ENCODE measurements around the gene LRP1B.

LRP1B gene
- total RNA-seq: 0 reads per million in 2 donors

GRCh38 chr2:142131010-142131669 is at the start of gene LRP1B:
TSS of gene LRP1B (minus strand) at chr2:142131016. CDS start at chr2:142130729, 287 bp downstream.
- no peak for DNase-seq

- DNase-seq: no peak
These were observed 48.9 kb upstream of the LRP1B start for GRCh38 chr2:142179686-142180085.

GRCh38 chr2:142178604-142179003 is 47.8 kb upstream of the LRP1B start:
- DNase-seq: no peak

- DNase-seq: no peak
These were observed 46.1 kb upstream of the LRP1B start for GRCh38 chr2:142176941-142177340.

- no peak for DNase-seq
These were observed 45.1 kb upstream of the LRP1B start for GRCh38 chr2:142175813-142176338.

GRCh38 chr2:142174176-142174575 is 43.4 kb upstream of the LRP1B start:
- no peak for DNase-seq

- no peak for DNase-seq
These were observed 40.0 kb upstream of the LRP1B start for GRCh38 chr2:142170847-142171246.

- no peak for DNase-seq
These were observed 35.0 kb upstream of the LRP1B start for GRCh38 chr2:142165790-142166189.

- no peak for DNase-seq
These were observed 22.8 kb upstream of the LRP1B start for GRCh38 chr2:142153601-142154000.

GRCh38 chr2:142150453-142150852 is 19.6 kb upstream of the LRP1B start:
- no peak for DNase-seq

GRCh38 chr2:142144547-142144946 is 13.7 kb upstream of the LRP1B start:
- DNase-seq: no peak

GRCh38 chr2:142142595-142142994 is 11.8 kb upstream of the LRP1B start:
- no peak for DNase-seq

GRCh38 chr2:142140434-142140845 is 9.6 kb upstream of the LRP1B start:
- no peak for DNase-seq

GRCh38 chr2:142139384-142139783 is 8.6 kb upstream of the LRP1B start:
- DNase-seq: no peak

GRCh38 chr2:142136571-142136970 is 5.8 kb upstream of the LRP1B start:
- DNase-seq: no peak

GRCh38 chr2:142134911-142135310 is 4.1 kb upstream of the LRP1B start:
- no peak for DNase-seq

GRCh38 chr2:142130111-142131009 is 456 bp downstream of the LRP1B start:
- DNase-seq: no peak

GRCh38 chr2:142128105-142128504 is 2.7 kb downstream of the LRP1B start:
- DNase-seq: no peak

GRCh38 chr2:142127248-142127647 is 3.6 kb downstream of the LRP1B start:
- DNase-seq: no peak

- no peak for DNase-seq
These were observed 6.1 kb downstream of the LRP1B start for GRCh38 chr2:142124706-142125105.

- no peak for DNase-seq
These were observed 11.5 kb downstream of the LRP1B start for GRCh38 chr2:142119347-142119746.

- DNase-seq: no peak
These were observed 18.0 kb downstream of the LRP1B start for GRCh38 chr2:142112757-142113221.

- DNase-seq: no peak
These were observed 26.6 kb downstream of the LRP1B start for GRCh38 chr2:142104134-142104758.
